Measurements from ENCODE around the gene PHLDB1. TPM values are rescaled to one million over a fixed set of nuclear protein-coding genes. Genes with fewer than 3 reads are reported as not detected.
"Not testable (repeated sequence)": the region's sequence is repeated elsewhere in the genome, so short reads cannot be mapped to it uniquely, and the experiment has no call there.

The PHLDB1 gene
- total RNA-seq, 1 experiment from 2014 or later, result 36.2 TPM

DNA sequence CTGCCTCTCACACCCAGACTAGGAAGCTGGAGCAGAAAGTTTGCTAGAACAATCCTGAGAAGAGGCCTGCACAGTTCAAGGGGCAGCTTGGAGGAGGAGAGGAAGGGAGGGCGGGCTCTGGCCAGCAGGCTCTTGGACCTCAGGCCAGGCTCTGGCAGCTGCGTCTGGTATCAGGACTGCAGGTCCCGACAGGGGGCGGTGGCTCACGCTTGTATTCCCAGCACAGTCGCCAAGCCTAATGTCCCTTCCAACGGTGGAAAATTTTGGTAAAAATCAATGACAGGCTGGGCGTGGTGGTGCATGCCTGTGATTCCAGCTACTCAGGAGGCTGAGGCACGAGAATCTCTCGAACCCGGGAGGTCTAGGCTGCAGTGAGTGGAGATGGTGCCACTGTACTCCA, 71.5 kb downstream of the PHLDB1 start:
- peak overlapping the region; percentile 51 for H3K27ac ChIP-seq (ENCODE audit: low read depth, low read length)
- ChIA-PET CTCF (interaction anchor here (1.2 kb wide), 1 partner anchor 11 kb away, joined by 8 read pairs; no protein-coding TSS in a partner anchor), POLR2A (interaction anchor here (1.2 kb wide), 1 partner anchor 9 kb away, joined by 4 read pairs; no protein-coding TSS in a partner anchor)
- H3K4me1 ChIP-seq (ENCODE audit: control insufficient read depth in 1 of 2, insufficient read depth in 2 of 2, low read length in 2 of 2), result peaks cover 9 to 15% of the 10 kb centered on the region in 2 experiments
- ATAC-seq, result peak; percentile 97
- H3K9me3 ChIP-seq (ENCODE audit: control insufficient read depth in 1 of 2, insufficient read depth in 1 of 2, low read depth in 1 of 2, low read length in 2 of 2); H3K9me2 ChIP-seq (ENCODE audit: insufficient read depth); H3K27me3 ChIP-seq (ENCODE audit: insufficient read depth, low read length); H4K20me1 ChIP-seq (ENCODE audit: insufficient read depth); H3K36me3 ChIP-seq (ENCODE audit: control insufficient read depth in 1 of 2, insufficient read depth in 2 of 2, low read length in 2 of 2); intact Hi-C loops (cut with micrococcal nuclease); RAD21 ChIA-PET (ENCODE audit: low non-redundant PET in 1 of 2, low total read pairs in 2 of 2, uncharacterized antibody in 2 of 2, unreplicated experiment in 2 of 2); BruUV-seq (replicated peaks); H3K79me2 ChIP-seq (ENCODE audit: insufficient read depth, low read length): not testable (repeated sequence)
- H2AFZ ChIP-seq (ENCODE audit: low read depth, low read length, poor library complexity, severe bottlenecking), result peak overlapping the region; percentile 97
- TF ChIP-seq, protein P1, sequence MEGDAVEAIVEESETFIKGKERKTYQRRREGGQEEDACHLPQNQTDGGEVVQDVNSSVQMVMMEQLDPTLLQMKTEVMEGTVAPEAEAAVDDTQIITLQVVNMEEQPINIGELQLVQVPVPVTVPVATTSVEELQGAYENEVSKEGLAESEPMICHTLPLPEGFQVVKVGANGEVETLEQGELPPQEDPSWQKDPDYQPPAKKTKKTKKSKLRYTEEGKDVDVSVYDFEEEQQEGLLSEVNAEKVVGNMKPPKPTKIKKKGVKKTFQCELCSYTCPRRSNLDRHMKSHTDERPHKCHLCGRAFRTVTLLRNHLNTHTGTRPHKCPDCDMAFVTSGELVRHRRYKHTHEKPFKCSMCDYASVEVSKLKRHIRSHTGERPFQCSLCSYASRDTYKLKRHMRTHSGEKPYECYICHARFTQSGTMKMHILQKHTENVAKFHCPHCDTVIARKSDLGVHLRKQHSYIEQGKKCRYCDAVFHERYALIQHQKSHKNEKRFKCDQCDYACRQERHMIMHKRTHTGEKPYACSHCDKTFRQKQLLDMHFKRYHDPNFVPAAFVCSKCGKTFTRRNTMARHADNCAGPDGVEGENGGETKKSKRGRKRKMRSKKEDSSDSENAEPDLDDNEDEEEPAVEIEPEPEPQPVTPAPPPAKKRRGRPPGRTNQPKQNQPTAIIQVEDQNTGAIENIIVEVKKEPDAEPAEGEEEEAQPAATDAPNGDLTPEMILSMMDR (IDR thresholded peaks at IDR 0.05 in 2 of 3, conservative IDR thresholded peaks at IDR 0.05 in 1 of 3; ENCODE audit: borderline replicate concordance in 1 of 3, insufficient read depth in 1 of 3, low read depth in 2 of 3, low read length in 2 of 3), result peak; percentile 56 to 72 (median 56)
- TF ChIP-seq SP1 (IDR thresholded peaks at IDR 0.05; ENCODE audit: low read depth) (peak; percentile 49), RAD21 (IDR thresholded peaks at IDR 0.05; ENCODE audit: low read depth) (peak; percentile 54)
- H3K9ac ChIP-seq (ENCODE audit: low read length), result peak overlapping the region; percentile 32
- peak overlapping the region in 1 of 2 experiments; percentile 44; a peak in 2 of 4 replicates for H3K4me3 ChIP-seq (replicated peaks in 1 of 2; ENCODE audit: low read depth in 1 of 2, low read length in 2 of 2)
- peak overlapping the region; percentile 75 for H3K4me2 ChIP-seq (ENCODE audit: low read length)
- DNase-seq (ENCODE audit: low read depth, low spot score), result peak; percentile 70

DNA sequence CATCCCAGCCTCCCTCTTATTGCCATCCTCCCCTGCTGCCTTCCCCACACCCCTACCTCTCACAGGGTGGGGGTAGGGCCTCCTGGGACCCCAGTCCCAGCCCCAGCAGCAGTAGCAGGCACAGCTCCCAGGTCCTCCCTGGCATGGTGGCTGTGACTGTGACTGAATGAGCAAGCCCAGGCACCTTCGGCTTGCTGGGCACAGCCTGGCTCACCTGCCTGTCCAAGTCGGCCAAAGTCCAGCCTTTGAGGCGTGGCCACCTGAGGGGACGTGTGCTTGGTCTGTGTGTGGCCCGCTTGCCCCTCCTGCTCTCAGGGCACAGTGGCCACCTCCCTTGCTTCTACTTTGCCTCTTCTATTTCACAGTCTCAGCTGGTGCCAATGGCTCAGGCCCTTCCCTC, 72.1 kb downstream of the PHLDB1 start, which contains the start of gene TREH:
TSS of gene TREH (minus strand) at position 168 of the 400 bp plus-strand sequence. CDS start at position 145, 23 bp downstream.
- Histone ChIP-seq H3K36me3 (ENCODE audit: control insufficient read depth in 1 of 2, insufficient read depth in 2 of 2, low read length in 2 of 2) (no peaks in the 10 kb centered on the region), H4K20me1 (ENCODE audit: insufficient read depth) (no peaks in the 10 kb centered on the region), H2AFZ (ENCODE audit: low read depth, low read length, poor library complexity, severe bottlenecking) (peak within 1 kb of the TSS; percentile 97), H3K27ac (ENCODE audit: low read depth, low read length) (peak within 1 kb of the TSS; percentile 51), H3K4me3 (replicated peaks in 1 of 2; ENCODE audit: low read depth in 1 of 2, low read length in 2 of 2) (peak within 1 kb of the TSS in 1 of 2 experiments; percentile 44; a peak in 2 of 4 replicates), H3K79me2 (ENCODE audit: insufficient read depth, low read length) (no peaks in the 10 kb centered on the region), H3K27me3 (ENCODE audit: insufficient read depth, low read length) (no peaks in the 10 kb centered on the region), H3K4me2 (ENCODE audit: low read length) (peak within 1 kb of the TSS; percentile 75), H3K4me1 (ENCODE audit: control insufficient read depth in 1 of 2, insufficient read depth in 2 of 2, low read length in 2 of 2) (peaks cover 9 to 15% of the 10 kb centered on the region in 2 experiments), H3K9me2 (ENCODE audit: insufficient read depth) (no peaks in the 10 kb centered on the region), H3K9ac (ENCODE audit: low read length) (peak within 1 kb of the TSS; percentile 32), H3K9me3 (ENCODE audit: control insufficient read depth in 1 of 2, insufficient read depth in 1 of 2, low read depth in 1 of 2, low read length in 2 of 2) (peaks cover 0 to 4% of the 10 kb centered on the region in 2 experiments; a peak in 2 of 4 replicates)
- intact Hi-C loops (cut with micrococcal nuclease), result no loop called here
- no peak for DNase-seq (ENCODE audit: low read depth, low spot score)
- BruUV-seq (replicated peaks), result no TSS peak
- POLR2A ChIA-PET, result interaction anchor here (1.2 kb wide), 1 partner anchor 9 kb away, joined by 4 read pairs; no protein-coding TSS in a partner anchor
- RAD21 ChIA-PET (ENCODE audit: low non-redundant PET in 1 of 2, low total read pairs in 2 of 2, uncharacterized antibody in 2 of 2, unreplicated experiment in 2 of 2), result no interaction called here
- CTCF ChIA-PET, result interaction anchor here (1.2 to 2.1 kb wide), 1 partner anchor 10 kb away, joined by 8 to 12 read pairs; no protein-coding TSS in a partner anchor
- peak; percentile 42 for ATAC-seq
- TF ChIP-seq FOSL1 (IDR thresholded peaks at IDR 0.05; ENCODE audit: low read depth), result no peak
- no peak for TF ChIP-seq EZH2 (IDR thresholded peaks at IDR 0.05)
- TF ChIP-seq SP1 (IDR thresholded peaks at IDR 0.05; ENCODE audit: low read depth), result no peak
- TF ChIP-seq, protein P2, sequence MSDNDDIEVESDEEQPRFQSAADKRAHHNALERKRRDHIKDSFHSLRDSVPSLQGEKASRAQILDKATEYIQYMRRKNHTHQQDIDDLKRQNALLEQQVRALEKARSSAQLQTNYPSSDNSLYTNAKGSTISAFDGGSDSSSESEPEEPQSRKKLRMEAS (IDR thresholded peaks at IDR 0.05), result no peak
- TF ChIP-seq ZFX (IDR thresholded peaks at IDR 0.05), result no peak
- no peak for TF ChIP-seq RAD21 (IDR thresholded peaks at IDR 0.05; ENCODE audit: low read depth)
- no peak for TF ChIP-seq CBX3 (IDR thresholded peaks at IDR 0.05; ENCODE audit: low read depth)
- TF ChIP-seq POLR2AphosphoS5 (IDR thresholded peaks at IDR 0.05; ENCODE audit: low read depth, low read length), result no peak
- TF ChIP-seq POLR2A (IDR thresholded peaks at IDR 0.05; ENCODE audit: borderline replicate concordance, extremely low read depth, insufficient read depth, insufficient read length), result no peak
- TF ChIP-seq, protein P3, sequence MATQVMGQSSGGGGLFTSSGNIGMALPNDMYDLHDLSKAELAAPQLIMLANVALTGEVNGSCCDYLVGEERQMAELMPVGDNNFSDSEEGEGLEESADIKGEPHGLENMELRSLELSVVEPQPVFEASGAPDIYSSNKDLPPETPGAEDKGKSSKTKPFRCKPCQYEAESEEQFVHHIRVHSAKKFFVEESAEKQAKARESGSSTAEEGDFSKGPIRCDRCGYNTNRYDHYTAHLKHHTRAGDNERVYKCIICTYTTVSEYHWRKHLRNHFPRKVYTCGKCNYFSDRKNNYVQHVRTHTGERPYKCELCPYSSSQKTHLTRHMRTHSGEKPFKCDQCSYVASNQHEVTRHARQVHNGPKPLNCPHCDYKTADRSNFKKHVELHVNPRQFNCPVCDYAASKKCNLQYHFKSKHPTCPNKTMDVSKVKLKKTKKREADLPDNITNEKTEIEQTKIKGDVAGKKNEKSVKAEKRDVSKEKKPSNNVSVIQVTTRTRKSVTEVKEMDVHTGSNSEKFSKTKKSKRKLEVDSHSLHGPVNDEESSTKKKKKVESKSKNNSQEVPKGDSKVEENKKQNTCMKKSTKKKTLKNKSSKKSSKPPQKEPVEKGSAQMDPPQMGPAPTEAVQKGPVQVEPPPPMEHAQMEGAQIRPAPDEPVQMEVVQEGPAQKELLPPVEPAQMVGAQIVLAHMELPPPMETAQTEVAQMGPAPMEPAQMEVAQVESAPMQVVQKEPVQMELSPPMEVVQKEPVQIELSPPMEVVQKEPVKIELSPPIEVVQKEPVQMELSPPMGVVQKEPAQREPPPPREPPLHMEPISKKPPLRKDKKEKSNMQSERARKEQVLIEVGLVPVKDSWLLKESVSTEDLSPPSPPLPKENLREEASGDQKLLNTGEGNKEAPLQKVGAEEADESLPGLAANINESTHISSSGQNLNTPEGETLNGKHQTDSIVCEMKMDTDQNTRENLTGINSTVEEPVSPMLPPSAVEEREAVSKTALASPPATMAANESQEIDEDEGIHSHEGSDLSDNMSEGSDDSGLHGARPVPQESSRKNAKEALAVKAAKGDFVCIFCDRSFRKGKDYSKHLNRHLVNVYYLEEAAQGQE (IDR thresholded peaks at IDR 0.05; ENCODE audit: low read depth), result no peak
- TF ChIP-seq EZH2phosphoT487 (IDR thresholded peaks at IDR 0.05; ENCODE audit: borderline replicate concordance), result no peak

Data from HCT116 (cell line).